Smooth muscle cell (in vitro differentiated cells): ENCODE results near the gene CDC42BPG. TPM values are rescaled to one million over a fixed set of nuclear protein-coding genes. Genes with fewer than 3 reads are reported as not detected.

ENCODE experiments used
- DNase-seq: peaks from one replicate; lab custom pipeline; 2025; ENCODE audit not compliant: unreplicated experiment; lab: John Stamatoyannopoulos, UW
- H2AFZ ChIP-seq: fragments of 200-600 bp; sonication (generic); 2 replicates; pipeline ENCODE4 v1.6.0; 2016; ENCODE audit warnings: antibody characterized with exemption, low read depth, mild to moderate bottlenecking
- H3F3A ChIP-seq: fragments of 200-600 bp; sonication (generic); 2 replicates; pipeline ENCODE4 v1.6.0; 2017; ENCODE audit warnings: antibody characterized with exemption, low read depth
- H3K27ac ChIP-seq: fragments of 200-600 bp; sonication (generic); 2 replicates; pipeline ENCODE4 v1.5.1; 2016; ENCODE audit warnings: low read depth, mild to moderate bottlenecking
- H3K27me3 ChIP-seq: fragments of 200-600 bp; sonication (generic); 2 replicates; pipeline ENCODE4 v1.6.1; 2016; ENCODE audit warnings: low read depth, mild to moderate bottlenecking
- H3K36me3 ChIP-seq: fragments of 200-600 bp; sonication (generic); 2 replicates; pipeline ENCODE4 v1.5.1; 2016; ENCODE audit warnings: low read depth
- H3K4me1 ChIP-seq: fragments of 200-600 bp; sonication (generic); 2 replicates; pipeline ENCODE4 v1.5.1; 2016; ENCODE audit warnings: low read depth
- H3K4me2 ChIP-seq: fragments of 200-600 bp; sonication (generic); 2 replicates; pipeline ENCODE4 v1.6.0; 2016; ENCODE audit warnings: mild to moderate bottlenecking
- H3K4me3 ChIP-seq: fragments of 200-600 bp; sonication (generic); 2 replicates; pipeline ENCODE4 v1.5.1; 2016; ENCODE audit warnings: mild to moderate bottlenecking
- H3K79me2 ChIP-seq: fragments of 200-600 bp; sonication (generic); 2 replicates; pipeline ENCODE4 v1.6.0; 2016; ENCODE audit warnings: low read depth, mild to moderate bottlenecking
- H3K9ac ChIP-seq: fragments of 200-600 bp; sonication (generic); 2 replicates; pipeline ENCODE4 v1.6.0; 2016; ENCODE audit warnings: low read depth
- H3K9me3 ChIP-seq: fragments of 200-600 bp; sonication (generic); replicated peaks from 2 replicates; pipeline ENCODE4 v1.5.1; 2016; ENCODE audit warnings: low read depth
- H4K20me1 ChIP-seq: fragments of 200-600 bp; sonication (generic); 2 replicates; pipeline ENCODE4 v1.6.0; 2016; ENCODE audit warnings: low read depth
- WGBS: methylation state at CpG from one replicate; pipeline ENCODE4 v1.1.7; 2016; ENCODE audit warnings: low lambda C conversion rate; 5-methylcytosine and 5-hydroxymethylcytosine counted together
- microRNA counts: library from miRNA; unstranded; fragments of <30 nt; microRNA quantifications from one replicate; lab custom pipeline; 2016
- polyA plus RNA-seq: library from polyadenylated mRNA; unstranded; fragments of >200 nt; fragmentation: Nextera tagmentation; extraction: Ambion mirVana; gene quantifications from 2 replicates; pipeline ENCODE4 v1.2.1, GENCODE V29; 2016
- total RNA-seq: library from RNA; depleted of rRNA; stranded (reverse); fragments of >200 nt; gene quantifications from 2 replicates; pipeline ENCODE4 v1.2.3, GENCODE V29; 2014
- TF ChIP-seq, protein P1 (sequence below): fragments of 200-600 bp; sonication (generic); IDR thresholded peaks from 2 replicates; pipeline ENCODE4 v1.5.1; 2017; ENCODE audit warnings: borderline replicate concordance, mild to moderate bottlenecking, antibody characterized with exemption; ENCODE audit not compliant: insufficient read depth, poor library complexity, severe bottlenecking

Gene CDC42BPG
- total and polyA plus RNA-seq, 2 experiments from 2014 or later, result 1.7 to 4.7 TPM

DNA sequence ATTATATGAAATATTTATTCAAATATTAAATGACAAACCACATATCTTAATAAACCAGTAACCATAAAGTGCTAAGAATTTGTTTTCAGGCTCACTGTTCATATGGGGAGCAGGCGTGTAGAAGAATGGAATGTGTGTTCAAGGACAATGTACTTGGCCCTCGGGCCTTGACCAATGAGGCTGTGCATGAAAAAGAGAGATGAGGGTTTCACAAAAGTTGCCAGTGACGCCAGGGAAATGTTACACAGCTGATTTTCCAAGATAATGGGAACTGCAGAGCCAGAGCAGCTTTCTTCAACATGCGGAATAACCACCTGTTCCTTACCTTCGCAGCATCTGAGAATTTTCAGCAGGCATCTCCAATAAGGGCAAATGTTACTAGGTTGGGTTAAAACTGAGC, 70.3 kb downstream of the CDC42BPG start:
- Histone ChIP-seq H3K36me3 (peaks cover 34% of the 10 kb centered on the region), H2AFZ (no peak overlapping the region), H3K27ac (no peak overlapping the region), H3K9ac (no peak overlapping the region), H3K4me3 (no peak overlapping the region), H3K4me2 (no peak overlapping the region), H3K79me2 (peaks cover 71% of the 10 kb centered on the region), H3K27me3 (no peaks in the 10 kb centered on the region), H3K4me1 (peaks cover 16% of the 10 kb centered on the region), H3K9me3 (no peaks in the 10 kb centered on the region), H3F3A (peaks cover 57% of the 10 kb centered on the region), H4K20me1 (peaks cover 84% of the 10 kb centered on the region)
- no peak for DNase-seq
- WGBS, result 97% methylated on average over 5 of the region's 5 CpGs
- TF ChIP-seq, protein P1, sequence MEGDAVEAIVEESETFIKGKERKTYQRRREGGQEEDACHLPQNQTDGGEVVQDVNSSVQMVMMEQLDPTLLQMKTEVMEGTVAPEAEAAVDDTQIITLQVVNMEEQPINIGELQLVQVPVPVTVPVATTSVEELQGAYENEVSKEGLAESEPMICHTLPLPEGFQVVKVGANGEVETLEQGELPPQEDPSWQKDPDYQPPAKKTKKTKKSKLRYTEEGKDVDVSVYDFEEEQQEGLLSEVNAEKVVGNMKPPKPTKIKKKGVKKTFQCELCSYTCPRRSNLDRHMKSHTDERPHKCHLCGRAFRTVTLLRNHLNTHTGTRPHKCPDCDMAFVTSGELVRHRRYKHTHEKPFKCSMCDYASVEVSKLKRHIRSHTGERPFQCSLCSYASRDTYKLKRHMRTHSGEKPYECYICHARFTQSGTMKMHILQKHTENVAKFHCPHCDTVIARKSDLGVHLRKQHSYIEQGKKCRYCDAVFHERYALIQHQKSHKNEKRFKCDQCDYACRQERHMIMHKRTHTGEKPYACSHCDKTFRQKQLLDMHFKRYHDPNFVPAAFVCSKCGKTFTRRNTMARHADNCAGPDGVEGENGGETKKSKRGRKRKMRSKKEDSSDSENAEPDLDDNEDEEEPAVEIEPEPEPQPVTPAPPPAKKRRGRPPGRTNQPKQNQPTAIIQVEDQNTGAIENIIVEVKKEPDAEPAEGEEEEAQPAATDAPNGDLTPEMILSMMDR, result no peak

MicroRNAs encoded within 50 kb of the gene (microRNA counts, 767-probe panel; counts per million panel counts)
- microRNA hsa-miR-192-5p (lab: Ali Mortazavi, UCI), result 4,158 counts per million, percentile 15 among the panel's probes with 10 or more counts

Other genes starting within 250 kb of the CDC42BPG start
- gene NRXN2, start 121.5 kb downstream of the CDC42BPG start, total RNA-seq, result 0.13 and 1.4 TPM in 2 replicates
- 1.7 and 2.6 TPM in 2 replicates for gene NRXN2, start 121.5 kb downstream of the CDC42BPG start, polyA plus RNA-seq
- 0.40 and 2.9 TPM in 2 replicates for gene RASGRP2, start 100.5 kb downstream of the CDC42BPG start, total RNA-seq
- 0.78 and 3.6 TPM in 2 replicates for gene RASGRP2, start 100.5 kb downstream of the CDC42BPG start, polyA plus RNA-seq
- gene PYGM, start 84.7 kb downstream of the CDC42BPG start, total RNA-seq, result 0.58 and 2.2 TPM in 2 replicates
- 1.1 and 2.0 TPM in 2 replicates for gene PYGM, start 84.7 kb downstream of the CDC42BPG start, polyA plus RNA-seq
- gene SF1, start 66.1 kb downstream of the CDC42BPG start, total RNA-seq, result 78.8 and 115 TPM in 2 replicates
- gene SF1, start 66.1 kb downstream of the CDC42BPG start, polyA plus RNA-seq, result 84.2 and 101 TPM in 2 replicates
- gene MAP4K2, start 41.4 kb downstream of the CDC42BPG start, total RNA-seq, result 25.9 and 28.9 TPM in 2 replicates
- gene MAP4K2, start 41.4 kb downstream of the CDC42BPG start, polyA plus RNA-seq, result 20.0 and 23.6 TPM in 2 replicates
- gene MEN1, start 34.1 kb downstream of the CDC42BPG start, total RNA-seq, result 10.5 and 11.6 TPM in 2 replicates
- 35.4 and 37.3 TPM in 2 replicates for gene MEN1, start 34.1 kb downstream of the CDC42BPG start, polyA plus RNA-seq
- 30.9 and 59.8 TPM in 2 replicates for gene EHD1, start 34.0 kb upstream of the CDC42BPG start, total RNA-seq
- 42.8 and 46.7 TPM in 2 replicates for gene EHD1, start 34.0 kb upstream of the CDC42BPG start, polyA plus RNA-seq
- 4.8 and 4.9 TPM in 2 replicates for gene ATG2A, start 72.6 kb upstream of the CDC42BPG start, total RNA-seq
- 6.2 and 8.6 TPM in 2 replicates for gene ATG2A, start 72.6 kb upstream of the CDC42BPG start, polyA plus RNA-seq
- gene PPP2R5B, start 80.0 kb upstream of the CDC42BPG start, total RNA-seq, result 14.9 and 20.7 TPM in 2 replicates
- gene PPP2R5B, start 80.0 kb upstream of the CDC42BPG start, polyA plus RNA-seq, result 32.7 and 36.6 TPM in 2 replicates
- gene GPHA2, start 91.2 kb upstream of the CDC42BPG start, total RNA-seq, result not detected in 2 replicates
- gene GPHA2, start 91.2 kb upstream of the CDC42BPG start, polyA plus RNA-seq, result 0.40 TPM in 1 of 2 replicates, not detected in the other
- gene MAJIN, start 127.5 kb upstream of the CDC42BPG start, total RNA-seq, result not detected in 2 replicates
- not detected in 2 replicates for gene MAJIN, start 127.5 kb upstream of the CDC42BPG start, polyA plus RNA-seq
- gene BATF2, start 152.3 kb upstream of the CDC42BPG start, total RNA-seq, result not detected in 2 replicates
- 0.41 TPM in 1 of 2 replicates, not detected in the other for gene BATF2, start 152.3 kb upstream of the CDC42BPG start, polyA plus RNA-seq
- 61.0 and 83.3 TPM in 2 replicates for gene ARL2, start 169.5 kb upstream of the CDC42BPG start, total RNA-seq
- 116 and 122 TPM in 2 replicates for gene ARL2, start 169.5 kb upstream of the CDC42BPG start, polyA plus RNA-seq
- 9.4 and 14.8 TPM in 2 replicates for gene SNX15, start 182.8 kb upstream of the CDC42BPG start, total RNA-seq
- gene SNX15, start 182.8 kb upstream of the CDC42BPG start, polyA plus RNA-seq, result 24.7 and 25.1 TPM in 2 replicates
- 7.4 and 7.6 TPM in 2 replicates for gene SAC3D1, start 196.6 kb upstream of the CDC42BPG start, total RNA-seq
- gene SAC3D1, start 196.6 kb upstream of the CDC42BPG start, polyA plus RNA-seq, result 26.2 and 33.3 TPM in 2 replicates
- 1.0 and 1.8 TPM in 2 replicates for gene NAALADL1, start 213.9 kb upstream of the CDC42BPG start, total RNA-seq
- 2.0 and 7.0 TPM in 2 replicates for gene NAALADL1, start 213.9 kb upstream of the CDC42BPG start, polyA plus RNA-seq
- 8.0 and 8.3 TPM in 2 replicates for gene CDCA5, start 239.4 kb upstream of the CDC42BPG start, total RNA-seq
- 8.5 and 11.2 TPM in 2 replicates for gene CDCA5, start 239.4 kb upstream of the CDC42BPG start, polyA plus RNA-seq
- gene ZFPL1, start 239.6 kb upstream of the CDC42BPG start, total RNA-seq, result 49.1 and 91.0 TPM in 2 replicates
- gene ZFPL1, start 239.6 kb upstream of the CDC42BPG start, polyA plus RNA-seq, result 81.0 and 87.1 TPM in 2 replicates